Measurements from ENCODE around the gene KRTAP10-6.
A peak's percentile ranks its signal among the peaks of the same experiment; 100 is the strongest.
"Not testable (repeated sequence)": the region's sequence is repeated elsewhere in the genome, so short reads cannot be mapped to it uniquely, and the experiment has no call there.

KRTAP10-6 gene

GRCh38 chr21:44592446-44593311 is at the start of gene KRTAP10-6:
Gene KRTAP10-6 (minus strand): TSS chr21:44592505. CDS start chr21:44592484, 21 bp downstream.
- DNase-seq, result no peak

GRCh38 chr21:44640761-44641160 is 48.5 kb upstream of the KRTAP10-6 start:
- DNase-seq, result no peak

- no peak for DNase-seq
Observed at GRCh38 chr21:44639331-44639655, 47.0 kb upstream of the KRTAP10-6 start.

GRCh38 chr21:44638506-44639330 is 46.4 kb upstream of the KRTAP10-6 start:
- not testable (repeated sequence) for DNase-seq

- peak in 1 of 2 experiments; percentile 44 for DNase-seq
Observed at GRCh38 chr21:44637851-44638348, 45.6 kb upstream of the KRTAP10-6 start.

GRCh38 chr21:44637018-44637850 is 44.9 kb upstream of the KRTAP10-6 start, which contains the start of gene KRTAP10-10:
Gene KRTAP10-10 (plus strand): TSS chr21:44637356. CDS start chr21:44637418, 62 bp downstream.
- DNase-seq, result peak; percentile 24 to 39

GRCh38 chr21:44636209-44637017 is 44.1 kb upstream of the KRTAP10-6 start:
- no peak for DNase-seq

GRCh38 chr21:44632067-44632466 is 39.8 kb upstream of the KRTAP10-6 start:
- no peak for DNase-seq

GRCh38 chr21:44630440-44630839 is 38.1 kb upstream of the KRTAP10-6 start:
- no peak for DNase-seq

GRCh38 chr21:44628707-44629391 is 36.5 kb upstream of the KRTAP10-6 start:
- DNase-seq, result no peak

- not testable (repeated sequence) for DNase-seq
Observed at GRCh38 chr21:44627831-44628233, 35.5 kb upstream of the KRTAP10-6 start.

GRCh38 chr21:44627181-44627822 is 35.0 kb upstream of the KRTAP10-6 start:
- DNase-seq, result not testable (repeated sequence)

- DNase-seq, result no peak
Observed at GRCh38 chr21:44626673-44627143, 34.4 kb upstream of the KRTAP10-6 start, which contains the start of gene KRTAP10-9. Gene KRTAP10-9 (plus strand): TSS chr21:44627093. CDS start chr21:44627172, 79 bp downstream.

- DNase-seq, result no peak
Observed at GRCh38 chr21:44626262-44626661, 34.0 kb upstream of the KRTAP10-6 start.

- no peak for DNase-seq
Observed at GRCh38 chr21:44625756-44626155, 33.5 kb upstream of the KRTAP10-6 start.

GRCh38 chr21:44623575-44623974 is 31.3 kb upstream of the KRTAP10-6 start:
- DNase-seq, result no peak

GRCh38 chr21:44619886-44620285 is 27.6 kb upstream of the KRTAP10-6 start:
- DNase-seq, result no peak

GRCh38 chr21:44618909-44619308 is 26.6 kb upstream of the KRTAP10-6 start:
- no peak for DNase-seq

GRCh38 chr21:44618504-44618903 is 26.2 kb upstream of the KRTAP10-6 start:
- DNase-seq, result no peak

- DNase-seq, result no peak
Observed at GRCh38 chr21:44617071-44617501, 24.8 kb upstream of the KRTAP10-6 start.

Data from SHP77 (cell line).